WTC11 (cell line): Measurements from ENCODE around the gene PIGS. TPM values are rescaled to one million over a fixed set of nuclear protein-coding genes. Genes with fewer than 3 reads are reported as not detected.

Experiments
- ATAC-seq: fragments of 200-7000 bp; cut with Tn5 transposase; 2 replicates; pipeline ENCODE4 v1.10.0; 2021; ENCODE audit warnings: mild to moderate bottlenecking, moderate library complexity
- CTCF ChIA-PET: fragments of 300-600 bp; sonication (Branson Sonifier 250); formaldehyde crosslinking; loops from one replicate; lab custom pipeline; 2021; ENCODE audit warnings: antibody characterized with exemption; lab: Charles Lee
- POLR2A ChIA-PET: fragments of 350-600 bp; sonication (Branson Sonifier 250); formaldehyde crosslinking; loops from one replicate; lab custom pipeline; 2021; ENCODE audit warnings: antibody characterized with exemption; lab: Charles Lee
- DNase-seq: peaks from one replicate; pipeline ENCODE4 v3.0.0; 2021; ENCODE audit warnings: low spot score
- H3K27ac Mint-ChIP-seq: 2 replicates; pipeline ENCODE4 v1.8.0; 2021; ENCODE audit warnings: mixed read lengths
- H3K27me3 Mint-ChIP-seq: 2 replicates; pipeline ENCODE4 v1.8.0; 2021; ENCODE audit warnings: low read depth, mild to moderate bottlenecking, moderate library complexity, mixed read lengths
- H3K36me3 Mint-ChIP-seq: 2 replicates; pipeline ENCODE4 v1.8.0; 2021; ENCODE audit warnings: mixed read lengths
- H3K4me1 Mint-ChIP-seq: 2 replicates; pipeline ENCODE4 v1.8.0; 2022; ENCODE audit warnings: mixed read lengths
- H3K4me3 Mint-ChIP-seq: 2 replicates; pipeline ENCODE4 v1.8.0; 2021; ENCODE audit warnings: mild to moderate bottlenecking, moderate library complexity, mixed read lengths
- H3K9me3 Mint-ChIP-seq: 2 replicates; pipeline ENCODE4 v1.8.0; 2021; ENCODE audit warnings: mixed read lengths
- CBFB ChIP-seq: sonication (generic); formaldehyde crosslinking; IDR thresholded peaks from 2 replicates; pipeline ENCODE4 v1.8.1; 2022; ENCODE audit warnings: mild to moderate bottlenecking, low read depth, missing genetic modification reagents
- CREM ChIP-seq: sonication (generic); formaldehyde crosslinking; IDR thresholded peaks from 2 replicates; pipeline ENCODE4 v1.8.1; 2022; ENCODE audit warnings: mild to moderate bottlenecking, missing genetic modification reagents, moderate library complexity
- ESRRA ChIP-seq: sonication (generic); formaldehyde crosslinking; IDR thresholded peaks from 2 replicates; pipeline ENCODE4 v1.8.1; 2022; ENCODE audit warnings: mild to moderate bottlenecking, missing genetic modification reagents, borderline replicate concordance
- GTF2I ChIP-seq: fragments of 250-450 bp; sonication (Bioruptor Pico); conservative IDR thresholded peaks from 2 replicates; pipeline ENCODE4 v1.4.0; 2021; ENCODE audit warnings: mild to moderate bottlenecking
- KAT7 ChIP-seq: sonication (generic); formaldehyde crosslinking; IDR thresholded peaks from 2 replicates; pipeline ENCODE4 v1.8.1; 2023; ENCODE audit warnings: missing genetic modification reagents, mild to moderate bottlenecking, borderline replicate concordance
- MXD4 ChIP-seq: fragments of 250-450 bp; sonication (Bioruptor Pico); IDR thresholded peaks from 2 replicates; pipeline ENCODE4 v1.8.0; 2021; ENCODE audit warnings: mild to moderate bottlenecking, moderate library complexity, borderline replicate concordance
- OVOL2 ChIP-seq: fragments of 250-450 bp; sonication (Bioruptor Pico); IDR thresholded peaks from 2 replicates; pipeline ENCODE4 v1.9.0; 2021; ENCODE audit warnings: mild to moderate bottlenecking, borderline replicate concordance
- PRRX2 ChIP-seq: fragments of 250-450 bp; sonication (Bioruptor Pico); IDR thresholded peaks from 2 replicates; pipeline ENCODE4 v1.8.0; 2021; ENCODE audit warnings: mild to moderate bottlenecking
- SMAD3 ChIP-seq: sonication (generic); formaldehyde crosslinking; IDR thresholded peaks from 2 replicates; pipeline ENCODE4 v1.8.0; 2022; ENCODE audit warnings: missing genetic modification reagents, mild to moderate bottlenecking, borderline replicate concordance
- ZNF416 ChIP-seq: fragments of 250-450 bp; sonication (Bioruptor Pico); IDR thresholded peaks from 2 replicates; pipeline ENCODE4 v1.9.0; 2021; ENCODE audit warnings: mild to moderate bottlenecking, inconsistent platforms
- ZNF671 ChIP-seq: fragments of 250-450 bp; sonication (Bioruptor Pico); IDR thresholded peaks from 2 replicates; pipeline ENCODE4 v1.8.0; 2021; ENCODE audit warnings: mild to moderate bottlenecking
- total RNA-seq: library from RNA; stranded (reverse); gene quantifications from 3 replicates; pipeline ENCODE4 v1.2.3, GENCODE V29; 2021
- TF ChIP-seq, protein P1 (sequence below): sonication (generic); formaldehyde crosslinking; IDR thresholded peaks from 2 replicates; pipeline ENCODE4 v1.8.1; 2022; ENCODE audit warnings: low read depth, mild to moderate bottlenecking, moderate library complexity, missing genetic modification reagents, borderline replicate concordance
- TF ChIP-seq, protein P2 (sequence below): sonication (generic); formaldehyde crosslinking; IDR thresholded peaks from 2 replicates; pipeline ENCODE4 v1.8.1; 2022; ENCODE audit warnings: mild to moderate bottlenecking, missing genetic modification reagents, moderate library complexity, borderline replicate concordance
- TF ChIP-seq, protein P3 (sequence below): sonication (generic); formaldehyde crosslinking; IDR thresholded peaks from 2 replicates; pipeline ENCODE4 v1.8.0; 2023; ENCODE audit warnings: missing genetic modification reagents
- TF ChIP-seq, protein P4 (sequence below): sonication (generic); formaldehyde crosslinking; IDR thresholded peaks from 2 replicates; pipeline ENCODE4 v1.8.1; 2023; ENCODE audit warnings: mild to moderate bottlenecking, missing genetic modification reagents
- TF ChIP-seq, protein P5 (sequence below): sonication (generic); formaldehyde crosslinking; IDR thresholded peaks from 2 replicates; pipeline ENCODE4 v1.8.1; 2023; ENCODE audit warnings: mild to moderate bottlenecking, missing genetic modification reagents

Gene PIGS
- total RNA-seq, 1 experiment from 2014 or later, result 50.6 TPM

DNA sequence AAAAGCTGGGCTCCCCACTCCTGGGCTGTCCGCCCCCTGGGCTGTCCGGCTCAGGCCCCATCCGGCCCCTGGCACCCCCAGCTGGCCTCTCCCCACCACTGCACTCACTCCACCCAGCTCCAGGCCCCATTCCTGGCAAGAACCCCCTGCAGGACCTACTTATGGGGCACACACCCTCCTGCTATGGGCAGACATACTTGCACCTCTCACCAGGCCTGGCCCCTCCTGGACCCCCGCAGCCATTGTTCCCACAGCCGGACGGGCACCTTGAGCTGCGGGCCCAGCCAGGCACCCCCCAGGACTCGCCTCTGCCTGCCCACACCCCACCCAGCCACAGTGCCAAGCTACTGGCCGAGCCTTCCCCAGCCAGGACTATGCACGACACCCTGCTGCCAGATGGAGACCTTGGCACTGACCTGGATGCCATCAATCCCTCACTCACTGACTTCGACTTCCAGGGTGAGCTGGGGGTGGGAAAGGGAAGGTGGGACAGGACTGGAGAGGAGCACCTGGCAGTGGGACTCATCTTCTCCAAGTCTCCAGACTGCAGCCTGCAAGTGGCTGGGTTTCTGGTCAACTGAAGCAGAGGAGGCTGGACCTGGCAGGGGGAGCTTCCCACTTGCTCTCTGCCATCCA, 36.5 kb downstream of the PIGS start:
- H3K36me3 Mint-ChIP-seq, result no peaks in the 10 kb centered on the region
- CTCF ChIA-PET, result interaction anchor here (0.6 to 1.9 kb wide), 7 partner anchors 11 to 105 kb away, joined by 3 to 12 read pairs (median 4); partner anchors contain the start of genes FOXN1 and UNC119

DNA sequence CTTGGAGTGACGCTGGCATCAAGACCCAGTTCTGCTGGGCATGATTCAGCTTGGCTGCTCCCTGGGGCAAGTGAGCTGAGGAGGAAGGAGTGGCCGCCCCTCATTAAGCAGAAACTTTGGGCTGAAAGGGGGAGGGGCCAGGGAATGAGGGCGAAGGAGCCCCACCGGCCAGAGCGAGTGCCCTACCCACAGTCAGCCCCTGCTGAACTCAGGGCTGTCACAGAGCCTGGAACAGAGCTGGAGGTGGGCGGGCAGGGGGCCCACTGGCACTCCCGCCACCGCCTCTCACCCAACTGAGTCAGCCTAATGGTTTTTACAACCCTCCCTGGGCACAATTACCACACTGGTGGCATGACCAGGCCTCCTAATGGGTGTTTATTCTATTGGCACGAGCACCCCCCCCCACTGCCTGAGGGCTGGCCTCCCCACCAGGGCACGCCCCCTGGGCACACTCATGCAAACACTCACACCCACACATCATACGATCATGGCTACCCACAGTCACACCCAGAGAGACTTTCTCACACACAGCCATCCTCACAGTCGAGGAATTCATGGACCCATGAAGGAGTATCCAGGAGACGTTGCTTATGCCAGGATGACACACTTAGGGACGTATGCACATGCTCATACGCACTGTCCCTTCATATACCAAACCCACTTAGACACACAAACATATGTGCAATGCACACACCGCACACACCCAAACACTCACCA, 38.1 kb downstream of the PIGS start:
- Mint-ChIP-seq H3K27me3 (no peaks in the 10 kb centered on the region), H3K4me3 (no peak overlapping the region), H3K9me3 (no peaks in the 10 kb centered on the region), H3K27ac (no peak overlapping the region), H3K36me3 (no peaks in the 10 kb centered on the region), H3K4me1 (no peaks in the 10 kb centered on the region)
- POLR2A ChIA-PET, result no interaction called here
- CTCF ChIA-PET, result interaction anchor here (0.7 to 2.2 kb wide), 3 partner anchors 13 to 34 kb away, joined by 3 to 5 read pairs (median 4); no protein-coding TSS in a partner anchor
- DNase-seq, result no peak
- ATAC-seq, result peak; percentile 52
- TF ChIP-seq ESRRA (CRISPR knock-in tag) (no peak), MXD4 (CRISPR knock-in tag) (no peak), PRRX2 (CRISPR knock-in tag) (no peak), CBFB (CRISPR knock-in tag) (no peak), ZNF671 (CRISPR knock-in tag) (no peak), SMAD3 (CRISPR knock-in tag) (no peak)
- TF ChIP-seq, protein P1, sequence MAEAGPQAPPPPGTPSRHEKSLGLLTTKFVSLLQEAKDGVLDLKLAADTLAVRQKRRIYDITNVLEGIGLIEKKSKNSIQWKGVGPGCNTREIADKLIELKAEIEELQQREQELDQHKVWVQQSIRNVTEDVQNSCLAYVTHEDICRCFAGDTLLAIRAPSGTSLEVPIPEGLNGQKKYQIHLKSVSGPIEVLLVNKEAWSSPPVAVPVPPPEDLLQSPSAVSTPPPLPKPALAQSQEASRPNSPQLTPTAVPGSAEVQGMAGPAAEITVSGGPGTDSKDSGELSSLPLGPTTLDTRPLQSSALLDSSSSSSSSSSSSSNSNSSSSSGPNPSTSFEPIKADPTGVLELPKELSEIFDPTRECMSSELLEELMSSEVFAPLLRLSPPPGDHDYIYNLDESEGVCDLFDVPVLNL (CRISPR knock-in tag), result no peak
- TF ChIP-seq, protein P2, sequence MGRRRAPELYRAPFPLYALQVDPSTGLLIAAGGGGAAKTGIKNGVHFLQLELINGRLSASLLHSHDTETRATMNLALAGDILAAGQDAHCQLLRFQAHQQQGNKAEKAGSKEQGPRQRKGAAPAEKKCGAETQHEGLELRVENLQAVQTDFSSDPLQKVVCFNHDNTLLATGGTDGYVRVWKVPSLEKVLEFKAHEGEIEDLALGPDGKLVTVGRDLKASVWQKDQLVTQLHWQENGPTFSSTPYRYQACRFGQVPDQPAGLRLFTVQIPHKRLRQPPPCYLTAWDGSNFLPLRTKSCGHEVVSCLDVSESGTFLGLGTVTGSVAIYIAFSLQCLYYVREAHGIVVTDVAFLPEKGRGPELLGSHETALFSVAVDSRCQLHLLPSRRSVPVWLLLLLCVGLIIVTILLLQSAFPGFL (CRISPR knock-in tag), result no peak
- TF ChIP-seq, protein P3, sequence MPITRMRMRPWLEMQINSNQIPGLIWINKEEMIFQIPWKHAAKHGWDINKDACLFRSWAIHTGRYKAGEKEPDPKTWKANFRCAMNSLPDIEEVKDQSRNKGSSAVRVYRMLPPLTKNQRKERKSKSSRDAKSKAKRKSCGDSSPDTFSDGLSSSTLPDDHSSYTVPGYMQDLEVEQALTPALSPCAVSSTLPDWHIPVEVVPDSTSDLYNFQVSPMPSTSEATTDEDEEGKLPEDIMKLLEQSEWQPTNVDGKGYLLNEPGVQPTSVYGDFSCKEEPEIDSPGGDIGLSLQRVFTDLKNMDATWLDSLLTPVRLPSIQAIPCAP (CRISPR knock-in tag), result no peak

More for the DNA sequence above, 36.5 kb downstream of the PIGS start:
- POLR2A ChIA-PET, result no interaction called here
- ATAC-seq, result no peak
- no peaks in the 10 kb centered on the region for H3K9me3 Mint-ChIP-seq
- H3K27ac Mint-ChIP-seq, result no peak overlapping the region
- no peak for DNase-seq
- no peaks in the 10 kb centered on the region for H3K4me1 Mint-ChIP-seq
- TF ChIP-seq CREM (CRISPR knock-in tag), result no peak
- no peak for TF ChIP-seq ZNF416 (CRISPR knock-in tag)
- TF ChIP-seq, protein P4, sequence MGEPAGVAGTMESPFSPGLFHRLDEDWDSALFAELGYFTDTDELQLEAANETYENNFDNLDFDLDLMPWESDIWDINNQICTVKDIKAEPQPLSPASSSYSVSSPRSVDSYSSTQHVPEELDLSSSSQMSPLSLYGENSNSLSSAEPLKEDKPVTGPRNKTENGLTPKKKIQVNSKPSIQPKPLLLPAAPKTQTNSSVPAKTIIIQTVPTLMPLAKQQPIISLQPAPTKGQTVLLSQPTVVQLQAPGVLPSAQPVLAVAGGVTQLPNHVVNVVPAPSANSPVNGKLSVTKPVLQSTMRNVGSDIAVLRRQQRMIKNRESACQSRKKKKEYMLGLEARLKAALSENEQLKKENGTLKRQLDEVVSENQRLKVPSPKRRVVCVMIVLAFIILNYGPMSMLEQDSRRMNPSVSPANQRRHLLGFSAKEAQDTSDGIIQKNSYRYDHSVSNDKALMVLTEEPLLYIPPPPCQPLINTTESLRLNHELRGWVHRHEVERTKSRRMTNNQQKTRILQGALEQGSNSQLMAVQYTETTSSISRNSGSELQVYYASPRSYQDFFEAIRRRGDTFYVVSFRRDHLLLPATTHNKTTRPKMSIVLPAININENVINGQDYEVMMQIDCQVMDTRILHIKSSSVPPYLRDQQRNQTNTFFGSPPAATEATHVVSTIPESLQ (CRISPR knock-in tag), result no peak
- no peak for TF ChIP-seq GTF2I (CRISPR knock-in tag)
- no peak for TF ChIP-seq KAT7 (CRISPR knock-in tag)
- TF ChIP-seq, protein P5, sequence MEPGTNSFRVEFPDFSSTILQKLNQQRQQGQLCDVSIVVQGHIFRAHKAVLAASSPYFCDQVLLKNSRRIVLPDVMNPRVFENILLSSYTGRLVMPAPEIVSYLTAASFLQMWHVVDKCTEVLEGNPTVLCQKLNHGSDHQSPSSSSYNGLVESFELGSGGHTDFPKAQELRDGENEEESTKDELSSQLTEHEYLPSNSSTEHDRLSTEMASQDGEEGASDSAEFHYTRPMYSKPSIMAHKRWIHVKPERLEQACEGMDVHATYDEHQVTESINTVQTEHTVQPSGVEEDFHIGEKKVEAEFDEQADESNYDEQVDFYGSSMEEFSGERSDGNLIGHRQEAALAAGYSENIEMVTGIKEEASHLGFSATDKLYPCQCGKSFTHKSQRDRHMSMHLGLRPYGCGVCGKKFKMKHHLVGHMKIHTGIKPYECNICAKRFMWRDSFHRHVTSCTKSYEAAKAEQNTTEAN, result no peak
- no peak for TF ChIP-seq OVOL2 (CRISPR knock-in tag)
- TF ChIP-seq, all 79 proteins: peak for 0
- Mint-ChIP-seq H3K27me3 (no peaks in the 10 kb centered on the region), H3K4me3 (no peak overlapping the region)
